HUES64 (cell line): ENCODE results near the gene SLC35B2.

Experiments
- H3K27ac ChIP-seq: 2 replicates; pipeline ENCODE4 v1.7.0; 2013; ENCODE audit warnings: low read depth, low read length, inconsistent platforms
- H3K27me3 ChIP-seq: 2 replicates; pipeline ENCODE4 v1.6.1; 2013; ENCODE audit warnings: mild to moderate bottlenecking, low read length; ENCODE audit not compliant: insufficient read depth
- H3K36me3 ChIP-seq: 2 replicates; pipeline ENCODE4 v1.6.1; 2013; ENCODE audit warnings: mild to moderate bottlenecking, low read length; ENCODE audit not compliant: insufficient read depth
- H3K4me1 ChIP-seq: 2 replicates; pipeline ENCODE4 v1.6.1; 2013; ENCODE audit warnings: mild to moderate bottlenecking, low read length, moderate library complexity; ENCODE audit not compliant: insufficient read depth
- H3K4me3 ChIP-seq: 2 replicates; pipeline ENCODE4 v1.5.1; 2013; ENCODE audit warnings: mild to moderate bottlenecking, low read length, moderate library complexity
- H3K9ac ChIP-seq: 2 replicates; pipeline ENCODE4 v1.6.1; 2013; ENCODE audit warnings: mild to moderate bottlenecking, low read depth, low read length
- H3K9me3 ChIP-seq: 2 replicates; pipeline ENCODE4 v1.6.1; 2013; ENCODE audit warnings: low read depth, low read length; ENCODE audit not compliant: insufficient read depth
- WGBS: fragments of 150-250, 120-280 bp; methylation state at CpG from one replicate; pipeline ENCODE4 v1.1.7; 2013; ENCODE audit warnings: missing lambda C conversion rate; 5-methylcytosine and 5-hydroxymethylcytosine counted together

The SLC35B2 gene

GRCh38 chr6:44298055-44298803 lies 40.9 kb upstream of the SLC35B2 start:
- H3K4me1 ChIP-seq = no peaks in the 10 kb centered on the region
- peaks cover 34% of the 10 kb centered on the region for H3K27me3 ChIP-seq
- 48% methylated on average over 20 of the region's 20 CpGs for WGBS
- H3K36me3 ChIP-seq = peaks cover 31% of the 10 kb centered on the region
- H3K9me3 ChIP-seq = no peaks in the 10 kb centered on the region
- H3K27ac ChIP-seq = no peak overlapping the region
- peak overlapping the region; percentile 74 for H3K4me3 ChIP-seq
- H3K9ac ChIP-seq = peak overlapping the region; percentile 54; the same call in 1 of the 2 replicates

- peaks cover 34% of the 10 kb centered on the region for H3K27me3 ChIP-seq
- H3K4me3 ChIP-seq = peak overlapping the region; percentile 74
- H3K4me1 ChIP-seq = no peaks in the 10 kb centered on the region
- peaks cover 23% of the 10 kb centered on the region for H3K36me3 ChIP-seq
- H3K9me3 ChIP-seq = no peaks in the 10 kb centered on the region
- under 1% methylated on average over 85 of the region's 86 CpGs for WGBS
- H3K9ac ChIP-seq = peak overlapping the region; percentile 54; the same call in 1 of the 2 replicates
- H3K27ac ChIP-seq = no peak overlapping the region
Observed at GRCh38 chr6:44297063-44298038, 40.0 kb upstream of the SLC35B2 start.

- no peaks in the 10 kb centered on the region for H3K4me1 ChIP-seq
- H3K27me3 ChIP-seq = peaks cover 44% of the 10 kb centered on the region
- 77% methylated on average over 7 of the region's 7 CpGs for WGBS
Observed at GRCh38 chr6:44294832-44295791, 37.8 kb upstream of the SLC35B2 start.

GRCh38 chr6:44292661-44293365 lies 35.5 kb upstream of the SLC35B2 start:
- H3K27me3 ChIP-seq = peaks cover 52% of the 10 kb centered on the region
- H3K4me3 ChIP-seq = no peak overlapping the region
- H3K9ac ChIP-seq = no peak overlapping the region
- no peaks in the 10 kb centered on the region for H3K36me3 ChIP-seq
- H3K9me3 ChIP-seq = no peaks in the 10 kb centered on the region
- H3K27ac ChIP-seq = no peak overlapping the region
- 86% methylated on average over 4 of the region's 4 CpGs for WGBS
- no peaks in the 10 kb centered on the region for H3K4me1 ChIP-seq

More at GRCh38 chr6:44294832-44295791, 37.8 kb upstream of the SLC35B2 start:
- H3K36me3 ChIP-seq = peaks cover under 1% of the 10 kb centered on the region; the same call in 1 of the 2 replicates
- no peak overlapping the region for H3K4me3 ChIP-seq
- H3K9me3 ChIP-seq = no peaks in the 10 kb centered on the region
- H3K9ac ChIP-seq = no peak overlapping the region
- H3K27ac ChIP-seq = no peak overlapping the region

DNA sequence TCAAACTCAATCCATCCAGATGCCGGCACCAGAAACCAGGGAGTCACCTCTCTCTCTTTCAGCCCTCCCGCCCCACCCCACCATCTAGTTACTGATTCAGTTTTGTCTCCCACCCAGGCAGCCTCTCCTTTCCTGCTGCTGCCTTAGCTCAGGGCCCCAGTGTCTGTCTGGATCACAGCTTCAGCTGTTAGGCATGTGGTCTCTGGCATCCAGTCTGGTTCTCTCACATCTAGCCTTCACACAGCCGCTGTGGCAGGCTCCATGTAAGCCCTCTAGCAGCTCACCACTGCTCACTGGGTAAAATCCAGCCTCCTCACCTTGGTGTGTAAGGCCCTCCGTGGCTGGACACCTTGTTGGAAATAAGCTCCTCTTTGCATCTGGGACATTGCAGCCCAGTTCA lies 34.5 kb upstream of the SLC35B2 start:
- Histone ChIP-seq H3K9ac (no peak overlapping the region), H3K4me1 (no peaks in the 10 kb centered on the region), H3K36me3 (no peaks in the 10 kb centered on the region), H3K4me3 (no peak overlapping the region), H3K27ac (no peak overlapping the region), H3K27me3 (peaks cover 53% of the 10 kb centered on the region), H3K9me3 (no peaks in the 10 kb centered on the region)
- 75% methylated on average over 4 of the region's 4 CpGs for WGBS

DNA sequence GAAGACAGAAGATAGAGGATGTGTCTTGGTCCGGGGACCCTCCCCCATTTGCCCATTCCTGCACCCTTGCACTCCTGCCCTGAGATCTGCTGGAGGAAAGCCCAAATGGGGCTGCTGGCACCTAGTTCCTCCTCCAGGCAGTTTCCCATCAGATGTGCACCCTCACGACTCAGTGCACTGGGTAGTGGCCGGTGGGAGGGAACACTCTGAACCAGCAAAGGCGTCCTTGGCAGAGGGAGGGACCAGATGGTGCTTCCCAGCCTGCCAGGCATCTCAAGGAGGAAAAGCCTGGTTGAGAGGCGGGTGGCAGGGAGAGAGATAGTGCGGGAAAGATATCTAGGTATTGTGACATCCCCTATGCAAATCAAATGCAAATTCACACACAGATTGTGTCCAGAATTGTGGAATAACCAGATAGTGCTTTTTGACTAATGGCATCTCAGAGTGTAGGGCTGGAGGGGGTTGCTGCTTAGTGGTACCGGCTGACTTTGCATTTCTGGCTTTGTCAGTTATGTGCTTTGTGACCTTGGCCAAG lies 32.5 kb upstream of the SLC35B2 start:
- Histone ChIP-seq H3K9ac (no peak overlapping the region), H3K27ac (no peak overlapping the region), H3K36me3 (no peaks in the 10 kb centered on the region), H3K4me1 (no peaks in the 10 kb centered on the region), H3K27me3 (peaks cover 44% of the 10 kb centered on the region), H3K9me3 (no peaks in the 10 kb centered on the region), H3K4me3 (no peak overlapping the region)
- 62% methylated on average over 7 of the region's 7 CpGs for WGBS

- Histone ChIP-seq H3K4me1 (no peaks in the 10 kb centered on the region), H3K27me3 (peaks cover 54% of the 10 kb centered on the region), H3K4me3 (no peak overlapping the region), H3K9ac (no peak overlapping the region), H3K36me3 (no peaks in the 10 kb centered on the region), H3K9me3 (no peaks in the 10 kb centered on the region), H3K27ac (no peak overlapping the region)
- WGBS = 38% methylated on average over 2 of the region's 2 CpGs
Observed at GRCh38 chr6:44286747-44287146, 29.4 kb upstream of the SLC35B2 start.

DNA sequence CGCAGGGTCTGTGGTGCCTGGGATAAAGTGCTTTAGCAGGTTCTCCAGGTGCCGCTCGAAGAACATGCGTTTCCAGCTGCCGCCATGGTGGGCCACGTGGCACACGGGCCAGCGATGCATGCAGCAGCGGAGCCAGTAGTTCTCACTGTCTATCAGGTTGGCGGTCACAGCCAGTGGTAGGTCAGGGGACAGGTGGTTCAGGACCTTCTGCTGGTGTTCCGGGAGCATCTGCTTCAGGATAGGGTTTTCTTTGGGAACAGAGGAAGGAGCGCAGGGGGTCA lies 28.9 kb upstream of the SLC35B2 start:
- Histone ChIP-seq H3K4me1 (no peaks in the 10 kb centered on the region), H3K9me3 (no peaks in the 10 kb centered on the region), H3K9ac (no peak overlapping the region), H3K27ac (no peak overlapping the region), H3K4me3 (no peak overlapping the region), H3K36me3 (no peaks in the 10 kb centered on the region), H3K27me3 (peaks cover 54% of the 10 kb centered on the region)
- 85% methylated on average over 12 of the region's 12 CpGs for WGBS

- no peaks in the 10 kb centered on the region for H3K9me3 ChIP-seq
- H3K27ac ChIP-seq = no peak overlapping the region
- H3K4me1 ChIP-seq = no peaks in the 10 kb centered on the region
- no peaks in the 10 kb centered on the region for H3K36me3 ChIP-seq
- no peak overlapping the region for H3K4me3 ChIP-seq
- no peak overlapping the region for H3K9ac ChIP-seq
- 73% methylated on average over 25 of the region's 25 CpGs for WGBS
- H3K27me3 ChIP-seq = peaks cover 51% of the 10 kb centered on the region
Observed at GRCh38 chr6:44285552-44286284, 28.4 kb upstream of the SLC35B2 start.
